Small intestine (tissue), 7 donors: ENCODE results near the gene PCDHAC2. TPM values are rescaled to one million over a fixed set of nuclear protein-coding genes. Genes with fewer than 3 reads are reported as not detected.

Experiments
- DNase-seq, 2 donors: peaks; one replicate each; pipeline versions ENCODE4 v3.0.0 to v3.0.0-alpha.2; 2013
- FAIRE-seq: peaks from 2 replicates; lab custom pipeline; 2012; peaks lifted over from hg19 to GRCh38; lab: Jason Lieb, UNC
- H3K27ac ChIP-seq, 3 donors: one replicate each; pipeline ENCODE4 v1.5.1; 2013; ENCODE audit warnings: low read length in 2 of 3, mild to moderate bottlenecking in 2 of 3, control low read depth in 1 of 3, inconsistent platforms in 1 of 3, low read depth in 1 of 3, moderate library complexity in 1 of 3
- H3K27me3 ChIP-seq, 3 donors: one replicate each; pipeline ENCODE4 v1.6.1; 2013; ENCODE audit warnings: low read length in 3 of 3, inconsistent platforms in 1 of 3; ENCODE audit not compliant: control insufficient read depth in 3 of 3, insufficient read depth in 3 of 3
- H3K36me3 ChIP-seq, 3 donors: one replicate each; pipeline ENCODE4 v1.6.1; 2013; ENCODE audit warnings: low read length in 3 of 3, inconsistent platforms in 1 of 3, low read depth in 1 of 3, mild to moderate bottlenecking in 1 of 3, moderate library complexity in 1 of 3; ENCODE audit not compliant: control insufficient read depth in 3 of 3, insufficient read depth in 2 of 3
- H3K4me1 ChIP-seq, 3 donors: one replicate each; pipeline ENCODE4 v1.6.1; 2013; ENCODE audit warnings: low read length in 2 of 3, inconsistent platforms in 1 of 3, low read depth in 1 of 3, mild to moderate bottlenecking in 1 of 3, moderate library complexity in 1 of 3; ENCODE audit not compliant: control insufficient read depth in 3 of 3, insufficient read depth in 2 of 3
- H3K4me3 ChIP-seq, 3 donors: one replicate each; pipeline ENCODE4 v1.5.1; 2013; ENCODE audit warnings: low read length in 3 of 3, control low read depth in 1 of 3, inconsistent platforms in 1 of 3, low read depth in 1 of 3, mild to moderate bottlenecking in 1 of 3, moderate library complexity in 1 of 3
- H3K9me3 ChIP-seq, 2 donors: one replicate each; pipeline ENCODE4 v1.6.1; 2013; ENCODE audit warnings: low read depth in 1 of 2, low read length in 1 of 2; ENCODE audit not compliant: control insufficient read depth in 2 of 2, insufficient read depth in 1 of 2
- WGBS, 3 donors: extraction: QIAGEN DNeasy Blood & Tissue Kit; methylation state at CpG; one replicate each; pipeline ENCODE4 v1.1.7; 2013; 5-methylcytosine and 5-hydroxymethylcytosine counted together
- polyA plus RNA-seq, 4 donors: library from polyadenylated mRNA; stranded (reverse) in 3 of 4; unstranded in 1 of 4; fragments of 200-250 nt in 3 of 4; fragments of 120-200 nt in 1 of 4; gene quantifications; one replicate each; pipeline versions ENCODE4 v1.2.1 to v1.2.3, GENCODE V29; 2013
- donor health status: healthy with polysubstance abuse.
- donor health status: control.
- donor health status: control.
- donor health status: Bipolar disorder and iron deficiency.
- donor health status: healthy.

PCDHAC2 gene
- polyA plus RNA-seq, 4 donors = 0.22 to 0.72 TPM; not detected in 2

DNA sequence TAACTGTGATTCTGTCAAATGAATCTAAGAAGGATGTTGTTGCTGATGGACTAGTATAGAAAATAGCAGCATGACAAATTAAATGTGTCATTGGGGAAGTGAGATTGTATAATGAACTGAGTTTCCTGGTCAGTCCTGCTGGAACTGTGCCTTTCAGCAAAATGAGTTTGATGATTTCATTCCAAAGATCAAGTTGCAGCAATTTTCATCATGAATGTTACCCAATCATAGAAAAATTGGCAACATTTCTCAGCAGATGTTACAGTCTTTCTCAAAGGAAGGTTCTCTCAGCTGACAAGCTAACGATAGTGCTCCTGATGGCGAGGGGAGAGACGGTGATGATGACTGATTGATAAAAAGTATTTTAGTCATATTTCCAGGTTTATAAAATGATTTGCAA, 10.7 kb downstream of the PCDHAC2 start:
- Histone ChIP-seq H3K9me3 (no peaks in the 10 kb centered on the region), H3K4me1 (no peaks in the 10 kb centered on the region), H3K27ac (no peak overlapping the region), H3K36me3 (no peaks in the 10 kb centered on the region), H3K27me3 (no peaks in the 10 kb centered on the region), H3K4me3 (no peak overlapping the region)
- FAIRE-seq = no peak
- DNase-seq = no peak
- 70 to 89% (median 85%) methylated on average over 3 of the region's 3 CpGs for WGBS, 3 donors

DNA sequence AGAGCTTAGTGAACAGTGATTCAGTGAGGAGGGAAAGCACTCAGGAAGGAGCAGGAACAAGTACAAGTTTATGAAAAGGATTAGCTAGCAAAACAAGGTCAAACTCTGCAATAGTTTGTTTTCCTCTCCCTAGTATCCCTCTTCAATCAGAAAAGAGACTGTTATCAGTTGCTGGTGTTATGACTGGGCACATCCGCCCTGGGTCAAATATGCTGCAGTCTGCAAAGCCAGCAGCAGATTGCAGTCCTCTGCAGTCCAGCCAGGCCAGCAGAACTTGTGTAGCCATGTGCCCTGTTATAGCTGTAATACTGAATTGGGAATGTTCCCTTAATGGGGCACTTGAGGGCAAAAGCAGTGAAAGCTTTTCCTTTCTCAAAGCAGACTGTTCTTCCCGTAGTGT, 12.0 kb downstream of the PCDHAC2 start:
- no peak for FAIRE-seq

DNA sequence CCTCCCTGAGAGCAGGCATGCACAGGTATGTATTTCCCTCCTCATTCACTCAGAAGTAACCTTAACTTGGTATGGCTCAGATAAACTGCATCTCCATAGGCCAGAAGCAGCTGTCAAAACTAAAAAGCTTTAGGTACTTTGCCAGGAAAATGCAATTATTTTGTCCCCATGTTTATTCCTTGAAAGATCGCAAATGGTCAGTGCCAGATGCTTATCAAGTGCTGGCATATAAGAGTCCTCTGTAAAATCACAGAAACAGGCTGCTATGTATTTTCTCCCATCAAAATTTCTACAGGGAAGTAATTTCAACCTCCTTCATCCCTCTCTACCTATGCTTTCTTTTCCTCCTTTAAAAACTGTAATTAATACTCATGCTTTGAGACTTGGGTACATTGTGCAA, 12.7 kb downstream of the PCDHAC2 start:
- no peak for FAIRE-seq
- no peak overlapping the region for H3K27ac ChIP-seq
- 84 to 92% (median 90%) methylated on average over 1 of the region's 1 CpG for WGBS, 3 donors
- DNase-seq = no peak
- H3K9me3 ChIP-seq = no peaks in the 10 kb centered on the region
- H3K4me1 ChIP-seq = no peaks in the 10 kb centered on the region
- H3K4me3 ChIP-seq = no peak overlapping the region
- H3K27me3 ChIP-seq = no peaks in the 10 kb centered on the region
- H3K36me3 ChIP-seq = no peaks in the 10 kb centered on the region

More for the DNA sequence above, 12.0 kb downstream of the PCDHAC2 start:
- Histone ChIP-seq H3K4me3 (no peak overlapping the region), H3K36me3 (no peaks in the 10 kb centered on the region), H3K27ac (no peak overlapping the region), H3K4me1 (no peaks in the 10 kb centered on the region), H3K9me3 (no peaks in the 10 kb centered on the region), H3K27me3 (no peaks in the 10 kb centered on the region)
- DNase-seq = no peak
- WGBS, 3 donors = 49 to 56% (median 51%) methylated on average over 2 of the region's 2 CpGs

- Histone ChIP-seq H3K4me3 (no peak overlapping the region), H3K4me1 (no peaks in the 10 kb centered on the region), H3K9me3 (no peaks in the 10 kb centered on the region), H3K27ac (no peak overlapping the region), H3K27me3 (no peaks in the 10 kb centered on the region), H3K36me3 (no peaks in the 10 kb centered on the region)
- 71 to 76% (median 75%) methylated on average over 5 of the region's 5 CpGs for WGBS, 3 donors
- FAIRE-seq = no peak
- DNase-seq = no peak
Measured at GRCh38 chr5:140982083-140982716, 15.9 kb downstream of the PCDHAC2 start.

- FAIRE-seq (no peak), DNase-seq (no peak)
- Histone ChIP-seq H3K27ac (no peak overlapping the region), H3K4me1 (no peaks in the 10 kb centered on the region), H3K27me3 (no peaks in the 10 kb centered on the region), H3K4me3 (peak overlapping the region in 1 of 3 donors; percentile 11), H3K36me3 (no peaks in the 10 kb centered on the region), H3K9me3 (no peaks in the 10 kb centered on the region)
- 14 to 19% (median 15%) methylated on average over 3 of the region's 3 CpGs for WGBS, 3 donors
Measured at GRCh38 chr5:140986117-140986521, 19.8 kb downstream of the PCDHAC2 start.

- Histone ChIP-seq H3K4me1 (no peaks in the 10 kb centered on the region), H3K27me3 (no peaks in the 10 kb centered on the region), H3K36me3 (no peaks in the 10 kb centered on the region), H3K27ac (no peak overlapping the region), H3K4me3 (no peak overlapping the region), H3K9me3 (no peaks in the 10 kb centered on the region)
- no peak for DNase-seq
- no peak for FAIRE-seq
- WGBS, 3 donors = 40 to 48% (median 47%) methylated on average over 5 of the region's 5 CpGs
Measured at GRCh38 chr5:140988100-140988499, 21.8 kb downstream of the PCDHAC2 start.

- Histone ChIP-seq H3K4me3 (no peak overlapping the region), H3K27me3 (no peaks in the 10 kb centered on the region), H3K36me3 (no peaks in the 10 kb centered on the region), H3K4me1 (no peaks in the 10 kb centered on the region), H3K9me3 (no peaks in the 10 kb centered on the region), H3K27ac (no peak overlapping the region)
- DNase-seq (no peak), FAIRE-seq (no peak)
- WGBS, 3 donors = 70 to 76% (median 75%) methylated on average over 5 of the region's 5 CpGs
Measured at GRCh38 chr5:140988608-140989007, 22.3 kb downstream of the PCDHAC2 start.

- WGBS, 3 donors = 63 to 67% (median 66%) methylated on average over 7 of the region's 7 CpGs
- Histone ChIP-seq H3K4me1 (no peaks in the 10 kb centered on the region), H3K27me3 (no peaks in the 10 kb centered on the region), H3K4me3 (no peak overlapping the region), H3K9me3 (no peaks in the 10 kb centered on the region), H3K36me3 (no peaks in the 10 kb centered on the region), H3K27ac (no peak overlapping the region)
- FAIRE-seq (no peak), DNase-seq (no peak)
Measured at GRCh38 chr5:140989254-140990020, 23.2 kb downstream of the PCDHAC2 start.
